GM23338 (cell line): ENCODE data around the gene CEPT1. TPM values are rescaled to one million over a fixed set of nuclear protein-coding genes. Genes with fewer than 3 reads are reported as not detected.

Source experiments
- ATAC-seq: fragments of 200-7000 bp; cut with Tn5 transposase; 3 replicates; pipeline ENCODE4 v1.9.1; 2020
- DNase-seq: peaks from one replicate; pipeline ENCODE4 v3.0.0-alpha.2; 2015; ENCODE audit warnings: low spot score
- H2AFZ ChIP-seq: fragments of 200-600 bp; sonication (generic); 2 replicates; pipeline ENCODE4 v1.8.0; 2016; ENCODE audit warnings: antibody characterized with exemption, mild to moderate bottlenecking, moderate library complexity
- H3F3A ChIP-seq: fragments of 200-600 bp; sonication (generic); replicated peaks from 2 replicates; pipeline ENCODE4 v1.8.0; 2017; ENCODE audit warnings: antibody characterized with exemption, mixed run types, low read depth
- H3K27ac ChIP-seq: fragments of 200-600 bp; sonication (generic); 2 replicates; pipeline ENCODE4 v1.6.1; 2016; ENCODE audit warnings: low read depth
- H3K27me3 ChIP-seq: fragments of 200-600 bp; sonication (generic); 2 replicates; pipeline ENCODE4 v1.8.0; 2016; ENCODE audit warnings: mild to moderate bottlenecking, mixed run types, moderate library complexity; ENCODE audit not compliant: insufficient read depth
- H3K36me3 ChIP-seq: fragments of 200-600 bp; sonication (generic); 2 replicates; pipeline ENCODE4 v1.8.0; 2016; ENCODE audit warnings: mild to moderate bottlenecking; ENCODE audit not compliant: insufficient read depth
- H3K4me1 ChIP-seq: fragments of 200-600 bp; sonication (generic); 2 replicates; pipeline ENCODE4 v1.8.0; 2016; ENCODE audit warnings: mild to moderate bottlenecking, moderate library complexity; ENCODE audit not compliant: insufficient read depth
- H3K4me2 ChIP-seq: fragments of 200-600 bp; sonication (generic); 2 replicates; pipeline ENCODE4 v1.7.1; 2017; ENCODE audit warnings: mixed run types
- H3K4me3 ChIP-seq: fragments of 200-600 bp; sonication (generic); 2 replicates; pipeline ENCODE4 v1.6.1; 2016; ENCODE audit warnings: mixed run types
- H3K79me2 ChIP-seq: fragments of 200-600 bp; sonication (generic); replicated peaks from 2 replicates; pipeline ENCODE4 v1.8.0; 2017; ENCODE audit warnings: mild to moderate bottlenecking; ENCODE audit not compliant: insufficient read depth
- H3K9me2 ChIP-seq: fragments of 200-600 bp; sonication (generic); 2 replicates; pipeline ENCODE4 v1.8.0; 2017; ENCODE audit not compliant: insufficient read depth
- H4K20me1 ChIP-seq: fragments of 200-600 bp; sonication (generic); replicated peaks from 2 replicates; pipeline ENCODE4 v1.8.0; 2017; ENCODE audit warnings: mild to moderate bottlenecking; ENCODE audit not compliant: insufficient read depth
- H3K27ac Mint-ChIP-seq: 2 replicates; pipeline ENCODE4 v1.8.0; 2020; ENCODE audit warnings: inconsistent platforms, mild to moderate bottlenecking, moderate library complexity, mixed read lengths
- H3K27me3 Mint-ChIP-seq: 3 replicates; pipeline ENCODE4 v1.8.0; 2022; ENCODE audit warnings: low read depth, mild to moderate bottlenecking, moderate library complexity, mixed read lengths, inconsistent platforms; ENCODE audit not compliant: insufficient read depth, poor library complexity
- H3K36me3 Mint-ChIP-seq: 3 replicates; pipeline ENCODE4 v1.8.0; 2021; ENCODE audit warnings: low read depth, mild to moderate bottlenecking, inconsistent platforms, moderate library complexity, mixed read lengths
- H3K4me1 Mint-ChIP-seq: 3 replicates; pipeline ENCODE4 v1.8.0; 2020; ENCODE audit warnings: mild to moderate bottlenecking, inconsistent platforms, mixed read lengths
- H3K4me3 Mint-ChIP-seq: 3 replicates; pipeline ENCODE4 v1.8.0; 2021; ENCODE audit warnings: moderate library complexity, mild to moderate bottlenecking, inconsistent platforms, mixed read lengths
- H3K9me3 Mint-ChIP-seq: 3 replicates; pipeline ENCODE4 v1.8.0; 2020; ENCODE audit warnings: moderate library complexity, mild to moderate bottlenecking, inconsistent platforms, mixed read lengths
- EZH2 ChIP-seq: fragments of 200-600 bp; sonication (generic); IDR thresholded peaks from one replicate; pipeline ENCODE4 v1.8.0; 2017; ENCODE audit warnings: antibody characterized with exemption, mild to moderate bottlenecking, low read depth; ENCODE audit not compliant: unreplicated experiment
- EZH2phosphoT487 ChIP-seq: fragments of 200-600 bp; sonication (generic); IDR thresholded peaks from one replicate; pipeline ENCODE4 v1.8.1; 2018; ENCODE audit warnings: antibody characterized with exemption; ENCODE audit not compliant: unreplicated experiment
- JUNB ChIP-seq: IDR thresholded peaks from one replicate; pipeline ENCODE4 v1.6.1; 2016; ENCODE audit warnings: antibody characterized with exemption; ENCODE audit not compliant: unreplicated experiment
- POLR2AphosphoS5 ChIP-seq: IDR thresholded peaks from 2 replicates; pipeline ENCODE4 v1.6.1; 2016; ENCODE audit warnings: antibody characterized with exemption, low read depth
- ZNF462 ChIP-seq: fragments of 250-450 bp; sonication (Bioruptor Pico); IDR thresholded peaks from 2 replicates; pipeline ENCODE4 v1.5.0; 2020; ENCODE audit warnings: mild to moderate bottlenecking, moderate library complexity
- polyA plus RNA-seq: library from polyadenylated mRNA; unstranded; fragments of >200 nt; fragmentation: Nextera tagmentation; extraction: Ambion mirVana; gene quantifications from 2 replicates; pipeline ENCODE4 v1.2.1, GENCODE V29; 2016
- total RNA-seq: library from RNA; depleted of rRNA; stranded (reverse); fragments of >200 nt; shearing (Covaris generic); gene quantifications from 2 replicates; pipeline ENCODE4 v1.2.3, GENCODE V29; 2014
- TF ChIP-seq, protein P1 (sequence below): IDR thresholded peaks from 2 replicates; pipeline ENCODE4 v1.6.1; 2016; ENCODE audit warnings: antibody characterized with exemption
- TF ChIP-seq, protein P2 (sequence below): IDR thresholded peaks from one replicate; pipeline ENCODE4 v1.6.1; 2018; ENCODE audit warnings: antibody characterized with exemption; ENCODE audit not compliant: unreplicated experiment

CEPT1 gene
- total and polyA plus RNA-seq, 2 experiments from 2014 or later = 17.3 to 39.5 TPM

GRCh38 chr1:111198836-111199235, 58.8 kb downstream of the CEPT1 start:
- DNase-seq (no peak), ATAC-seq (no peak)
- Histone ChIP-seq H3K9me2 (no peaks in the 10 kb centered on the region), H3K27ac (no peak overlapping the region), H3K27me3 (peaks cover 13% of the 10 kb centered on the region), H3K4me3 (no peak overlapping the region), H3K36me3 (no peaks in the 10 kb centered on the region), H3K4me1 (peaks cover 8% of the 10 kb centered on the region; the same call in 1 of the 2 replicates), H3K79me2 (no peaks in the 10 kb centered on the region), H3K4me2 (no peak overlapping the region), H2AFZ (no peak overlapping the region), H4K20me1 (no peaks in the 10 kb centered on the region), H3F3A (no peaks in the 10 kb centered on the region)
- TF ChIP-seq EZH2 = no peak
- no peak for TF ChIP-seq EZH2phosphoT487
- TF ChIP-seq POLR2AphosphoS5 = no peak
- TF ChIP-seq JUNB = no peak
- TF ChIP-seq ZNF462 (CRISPR knock-in tag) = no peak
- TF ChIP-seq, protein P1, sequence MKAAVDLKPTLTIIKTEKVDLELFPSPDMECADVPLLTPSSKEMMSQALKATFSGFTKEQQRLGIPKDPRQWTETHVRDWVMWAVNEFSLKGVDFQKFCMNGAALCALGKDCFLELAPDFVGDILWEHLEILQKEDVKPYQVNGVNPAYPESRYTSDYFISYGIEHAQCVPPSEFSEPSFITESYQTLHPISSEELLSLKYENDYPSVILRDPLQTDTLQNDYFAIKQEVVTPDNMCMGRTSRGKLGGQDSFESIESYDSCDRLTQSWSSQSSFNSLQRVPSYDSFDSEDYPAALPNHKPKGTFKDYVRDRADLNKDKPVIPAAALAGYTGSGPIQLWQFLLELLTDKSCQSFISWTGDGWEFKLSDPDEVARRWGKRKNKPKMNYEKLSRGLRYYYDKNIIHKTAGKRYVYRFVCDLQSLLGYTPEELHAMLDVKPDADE = no peak
- TF ChIP-seq, protein P2, sequence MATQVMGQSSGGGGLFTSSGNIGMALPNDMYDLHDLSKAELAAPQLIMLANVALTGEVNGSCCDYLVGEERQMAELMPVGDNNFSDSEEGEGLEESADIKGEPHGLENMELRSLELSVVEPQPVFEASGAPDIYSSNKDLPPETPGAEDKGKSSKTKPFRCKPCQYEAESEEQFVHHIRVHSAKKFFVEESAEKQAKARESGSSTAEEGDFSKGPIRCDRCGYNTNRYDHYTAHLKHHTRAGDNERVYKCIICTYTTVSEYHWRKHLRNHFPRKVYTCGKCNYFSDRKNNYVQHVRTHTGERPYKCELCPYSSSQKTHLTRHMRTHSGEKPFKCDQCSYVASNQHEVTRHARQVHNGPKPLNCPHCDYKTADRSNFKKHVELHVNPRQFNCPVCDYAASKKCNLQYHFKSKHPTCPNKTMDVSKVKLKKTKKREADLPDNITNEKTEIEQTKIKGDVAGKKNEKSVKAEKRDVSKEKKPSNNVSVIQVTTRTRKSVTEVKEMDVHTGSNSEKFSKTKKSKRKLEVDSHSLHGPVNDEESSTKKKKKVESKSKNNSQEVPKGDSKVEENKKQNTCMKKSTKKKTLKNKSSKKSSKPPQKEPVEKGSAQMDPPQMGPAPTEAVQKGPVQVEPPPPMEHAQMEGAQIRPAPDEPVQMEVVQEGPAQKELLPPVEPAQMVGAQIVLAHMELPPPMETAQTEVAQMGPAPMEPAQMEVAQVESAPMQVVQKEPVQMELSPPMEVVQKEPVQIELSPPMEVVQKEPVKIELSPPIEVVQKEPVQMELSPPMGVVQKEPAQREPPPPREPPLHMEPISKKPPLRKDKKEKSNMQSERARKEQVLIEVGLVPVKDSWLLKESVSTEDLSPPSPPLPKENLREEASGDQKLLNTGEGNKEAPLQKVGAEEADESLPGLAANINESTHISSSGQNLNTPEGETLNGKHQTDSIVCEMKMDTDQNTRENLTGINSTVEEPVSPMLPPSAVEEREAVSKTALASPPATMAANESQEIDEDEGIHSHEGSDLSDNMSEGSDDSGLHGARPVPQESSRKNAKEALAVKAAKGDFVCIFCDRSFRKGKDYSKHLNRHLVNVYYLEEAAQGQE = no peak
- H3K36me3 Mint-ChIP-seq = 0 out of 3 replicates have a peak, but pooled peaks cover 2% of the 10 kb centered on the region
- H3K27me3 Mint-ChIP-seq = peaks cover 14% of the 10 kb centered on the region
- no peak overlapping the region for H3K27ac Mint-ChIP-seq
- no peaks in the 10 kb centered on the region; the same call in 2 of the 3 replicates for H3K9me3 Mint-ChIP-seq
- no peak overlapping the region for H3K4me3 Mint-ChIP-seq
- peaks cover 8% of the 10 kb centered on the region; the same call in 2 of the 3 replicates for H3K4me1 Mint-ChIP-seq
